ENCODE results near the gene SLC9A9.
A peak's percentile ranks its signal among the peaks of the same experiment; 100 is the strongest.

Gene SLC9A9

GRCh38 chr3:143677430-143677829 is 170.8 kb downstream of the SLC9A9 start:
- Histone ChIP-seq H3K27ac (no peak overlapping the region), H3K4me3 (no peak overlapping the region)
- TF ChIP-seq CTCF (IDR thresholded peaks at IDR 0.05), result no peak
- DNase-seq (ENCODE audit: low spot score), result no peak

- H3K27ac ChIP-seq, result no peak overlapping the region
- no peak for DNase-seq (ENCODE audit: low spot score)
- no peak for TF ChIP-seq CTCF (IDR thresholded peaks at IDR 0.05)
- H3K4me3 ChIP-seq, result no peak overlapping the region
These were observed 171.5 kb downstream of the SLC9A9 start for GRCh38 chr3:143676747-143677146.

GRCh38 chr3:143676021-143676420 is 172.2 kb downstream of the SLC9A9 start:
- Histone ChIP-seq H3K4me3 (no peak overlapping the region), H3K27ac (no peak overlapping the region)
- no peak for TF ChIP-seq CTCF (IDR thresholded peaks at IDR 0.05)
- DNase-seq (ENCODE audit: low spot score), result no peak

GRCh38 chr3:143674100-143674968 is 173.9 kb downstream of the SLC9A9 start:
- peak; percentile 75 for DNase-seq (ENCODE audit: low spot score)
- Histone ChIP-seq H3K27ac (no peak overlapping the region), H3K4me3 (no peak overlapping the region)
- TF ChIP-seq CTCF (IDR thresholded peaks at IDR 0.05), result peak; percentile 56

GRCh38 chr3:143672396-143673165 is 175.7 kb downstream of the SLC9A9 start:
- TF ChIP-seq CTCF (IDR thresholded peaks at IDR 0.05), result no peak
- no peak overlapping the region for H3K4me3 ChIP-seq
- no peak overlapping the region for H3K27ac ChIP-seq
- DNase-seq (ENCODE audit: low spot score), result no peak

- no peak for DNase-seq (ENCODE audit: low spot score)
- Histone ChIP-seq H3K4me3 (no peak overlapping the region), H3K27ac (no peak overlapping the region)
- TF ChIP-seq CTCF (IDR thresholded peaks at IDR 0.05), result no peak
These were observed 176.6 kb downstream of the SLC9A9 start for GRCh38 chr3:143671626-143672025.

Data from coronary artery (tissue), 2 donors.